ENCODE data around the gene MVK.

MVK gene

GRCh38 chr12:109638735-109639134 is 65.1 kb downstream of the MVK start:
- DNase-seq = no peak

DNA sequence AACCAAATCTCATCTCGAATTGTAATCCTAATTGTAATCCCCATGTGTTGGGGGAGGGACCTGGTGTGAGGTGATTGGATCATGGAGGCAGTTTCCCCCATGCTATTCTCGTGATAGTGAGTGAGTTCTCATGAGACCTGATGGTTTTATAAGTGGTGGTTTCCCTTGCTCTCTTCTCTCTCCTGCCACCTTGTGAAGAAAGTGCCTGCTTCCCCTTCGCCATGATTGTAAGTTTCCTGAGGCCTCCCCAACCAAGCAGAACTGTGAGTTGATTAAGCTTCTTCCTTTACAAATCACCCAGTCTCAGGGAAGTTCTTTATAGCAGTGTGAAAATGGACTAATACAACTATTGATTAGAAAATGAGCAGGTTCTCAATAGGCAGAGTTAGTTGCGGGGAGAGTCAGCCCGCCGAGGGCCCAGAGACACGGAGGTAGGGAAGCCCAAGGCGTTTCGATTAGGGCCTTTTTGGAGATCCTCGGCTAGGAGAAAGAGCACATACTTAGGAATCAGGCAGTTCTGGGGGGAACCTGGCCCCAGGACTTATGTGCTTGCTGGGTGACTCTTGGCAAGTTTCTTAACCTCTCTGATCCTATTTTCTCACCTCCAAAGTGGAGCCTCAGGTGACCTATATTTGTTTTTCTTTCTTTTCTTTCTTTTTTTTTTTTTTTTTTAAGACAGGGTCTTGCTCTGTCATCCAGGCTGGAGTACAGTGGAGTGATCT is 65.7 kb downstream of the MVK start:
- DNase-seq = no peak

DNA sequence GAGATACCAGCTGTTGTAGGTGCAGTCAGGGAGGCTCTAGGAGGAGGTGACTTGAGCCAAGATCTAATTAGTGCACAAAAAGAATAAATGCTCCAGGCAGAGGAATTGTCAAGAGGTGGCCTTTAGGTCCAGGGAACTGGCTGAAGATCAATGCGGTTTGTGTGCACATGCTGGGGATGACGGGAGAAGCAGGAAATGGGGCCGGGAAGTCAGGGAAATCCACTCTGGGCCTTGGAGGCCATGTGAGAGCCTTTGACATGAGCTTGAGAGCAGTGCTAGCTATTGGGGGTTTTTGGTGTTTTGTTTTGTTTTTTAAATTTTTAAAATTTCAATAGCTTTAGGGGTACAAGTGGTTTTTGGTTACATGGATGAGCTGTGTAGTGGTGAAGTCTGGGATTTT is 67.4 kb downstream of the MVK start:
- no peak for DNase-seq

GRCh38 chr12:109641422-109641821 is 67.8 kb downstream of the MVK start:
- no peak for DNase-seq

- DNase-seq = no peak
Measured at GRCh38 chr12:109642506-109643132, 69.0 kb downstream of the MVK start.

DNA sequence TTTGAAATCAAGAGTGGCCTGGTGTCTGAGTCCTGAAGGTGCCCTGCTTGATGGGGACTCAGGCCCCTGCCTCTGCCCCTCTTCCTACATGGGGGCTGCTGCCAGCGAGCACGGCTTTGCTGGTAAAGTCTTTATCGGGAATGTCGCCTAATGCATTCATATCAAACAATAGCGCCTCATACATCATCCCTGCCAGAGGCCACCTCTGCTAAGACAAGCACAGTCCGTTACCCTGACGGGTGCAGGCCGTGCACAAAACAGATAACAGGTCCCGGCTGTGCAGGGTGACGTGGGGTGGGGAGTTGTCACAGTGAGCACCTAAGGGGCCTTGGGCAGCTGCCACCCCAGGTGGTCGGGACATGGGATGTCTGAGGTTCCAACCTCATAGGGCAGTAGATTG is 71.6 kb downstream of the MVK start:
- no peak for DNase-seq

GRCh38 chr12:109645708-109646107 is 72.1 kb downstream of the MVK start:
- no peak for DNase-seq
